ENCODE results near the gene KANK4. TPM values are rescaled to one million over a fixed set of nuclear protein-coding genes. Genes with fewer than 3 reads are reported as not detected.

KANK4 gene
- total RNA-seq, 1 donor from 2014 or later = not detected

- Mint-ChIP-seq H3K9me3 (no peaks in the 10 kb centered on the region), H3K4me3 (no peak overlapping the region), H3K27me3 (peaks cover 5% of the 10 kb centered on the region), H3K4me1 (no peaks in the 10 kb centered on the region), H3K27ac (no peak overlapping the region), H3K36me3 (ENCODE audit: low read depth) (no peaks in the 10 kb centered on the region)
- ChIA-PET CTCF (no interaction called here), POLR2A (no interaction called here)
- ATAC-seq (ENCODE audit: low read depth) (no peak), DNase-seq (no peak)
- intact Hi-C loops (cut with micrococcal nuclease) = no loop called here
- TF ChIP-seq CTCF (IDR thresholded peaks at IDR 0.05) = no peak
Observed at GRCh38 chr1:62327360-62328055, 8.3 kb upstream of the KANK4 start.

GRCh38 chr1:62325681-62326080, 6.4 kb upstream of the KANK4 start:
- no peaks in the 10 kb centered on the region for H3K36me3 Mint-ChIP-seq (ENCODE audit: low read depth)
- intact Hi-C loops (cut with micrococcal nuclease) = no loop called here
- POLR2A ChIA-PET = no interaction called here
- H3K27me3 Mint-ChIP-seq = peaks cover 8% of the 10 kb centered on the region
- no peak overlapping the region for H3K27ac Mint-ChIP-seq
- no peak overlapping the region for H3K4me3 Mint-ChIP-seq
- ATAC-seq (ENCODE audit: low read depth) (no peak), DNase-seq (no peak)
- no peak for TF ChIP-seq CTCF (IDR thresholded peaks at IDR 0.05)
- CTCF ChIA-PET = no interaction called here
- H3K4me1 Mint-ChIP-seq = no peaks in the 10 kb centered on the region
- no peaks in the 10 kb centered on the region for H3K9me3 Mint-ChIP-seq

- Mint-ChIP-seq H3K4me1 (no peaks in the 10 kb centered on the region), H3K27ac (no peak overlapping the region), H3K27me3 (peaks cover 14% of the 10 kb centered on the region), H3K9me3 (no peaks in the 10 kb centered on the region), H3K4me3 (no peak overlapping the region), H3K36me3 (ENCODE audit: low read depth) (no peaks in the 10 kb centered on the region)
- ATAC-seq (ENCODE audit: low read depth) (no peak), DNase-seq (no peak)
- TF ChIP-seq CTCF (IDR thresholded peaks at IDR 0.05) = no peak
- intact Hi-C loops (cut with micrococcal nuclease) = no loop called here
- ChIA-PET CTCF (no interaction called here), POLR2A (no interaction called here)
Observed at GRCh38 chr1:62325081-62325480, 5.8 kb upstream of the KANK4 start.

- ChIA-PET POLR2A (no interaction called here), CTCF (no interaction called here)
- Mint-ChIP-seq H3K4me3 (no peak overlapping the region), H3K36me3 (ENCODE audit: low read depth) (no peaks in the 10 kb centered on the region), H3K4me1 (no peaks in the 10 kb centered on the region), H3K27ac (no peak overlapping the region), H3K9me3 (no peaks in the 10 kb centered on the region), H3K27me3 (peaks cover 32% of the 10 kb centered on the region)
- DNase-seq (no peak), ATAC-seq (ENCODE audit: low read depth) (no peak)
- intact Hi-C loops (cut with micrococcal nuclease) = no loop called here
- TF ChIP-seq CTCF (IDR thresholded peaks at IDR 0.05) = no peak
Observed at GRCh38 chr1:62321446-62321845, 2.2 kb upstream of the KANK4 start.

- TF ChIP-seq CTCF (IDR thresholded peaks at IDR 0.05) = no peak
- ATAC-seq (ENCODE audit: low read depth) (no peak), DNase-seq (no peak)
- ChIA-PET CTCF (no interaction called here), POLR2A (no interaction called here)
- peaks cover 35% of the 10 kb centered on the region for H3K27me3 Mint-ChIP-seq
- H3K4me3 Mint-ChIP-seq = no peak overlapping the region
- intact Hi-C loops (cut with micrococcal nuclease) = no loop called here
- no peaks in the 10 kb centered on the region for H3K4me1 Mint-ChIP-seq
- H3K36me3 Mint-ChIP-seq (ENCODE audit: low read depth) = no peaks in the 10 kb centered on the region
- H3K27ac Mint-ChIP-seq = no peak overlapping the region
- H3K9me3 Mint-ChIP-seq = no peaks in the 10 kb centered on the region
Observed at GRCh38 chr1:62318320-62318755, 896 bp downstream of the KANK4 start.
